ENCODE results near the gene IFI30. TPM values are rescaled to one million over a fixed set of nuclear protein-coding genes. Genes with fewer than 3 reads are reported as not detected.

Gene IFI30
- total RNA-seq (2014; rRNA removed; shearing (Covaris generic)) = 56.0 and 69.6 TPM in 2 replicates

DNA sequence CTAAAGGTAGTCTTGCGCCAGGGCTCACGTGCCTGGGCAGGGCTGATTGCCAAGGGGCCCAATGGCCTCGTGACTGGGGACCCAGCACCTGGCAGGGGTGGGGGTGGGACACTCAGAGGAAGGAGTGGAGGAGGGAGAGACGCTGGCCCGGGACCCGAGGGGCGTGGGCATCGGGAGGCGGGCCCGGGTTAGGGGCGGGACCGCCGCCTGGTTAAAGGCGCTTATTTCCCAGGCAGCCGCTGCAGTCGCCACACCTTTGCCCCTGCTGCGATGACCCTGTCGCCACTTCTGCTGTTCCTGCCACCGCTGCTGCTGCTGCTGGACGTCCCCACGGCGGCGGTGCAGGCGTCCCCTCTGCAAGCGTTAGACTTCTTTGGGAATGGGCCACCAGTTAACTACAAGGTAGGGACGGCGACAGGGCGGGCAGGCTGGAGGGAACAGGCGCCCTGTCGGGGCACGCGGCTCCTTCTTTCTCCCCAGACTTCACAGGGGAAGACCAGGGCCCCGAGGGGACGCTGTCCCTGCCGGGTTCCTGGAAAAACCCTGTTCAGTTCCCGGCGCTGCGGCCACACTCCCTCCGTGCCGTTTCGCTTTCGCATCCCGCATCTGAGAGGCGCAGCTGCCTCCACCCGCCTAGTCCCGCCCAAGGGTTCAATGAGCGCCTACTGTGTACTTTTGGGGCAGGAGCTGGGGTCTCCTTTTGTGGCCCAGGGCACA is at the start of gene IFI30:
Gene IFI30 (plus strand): TSS at position 242 of the 717 bp plus-strand sequence. CDS start 29 bp downstream, at position 271.
- peak; percentile 52 for DNase-seq (ENCODE audit: low read depth)

DNA sequence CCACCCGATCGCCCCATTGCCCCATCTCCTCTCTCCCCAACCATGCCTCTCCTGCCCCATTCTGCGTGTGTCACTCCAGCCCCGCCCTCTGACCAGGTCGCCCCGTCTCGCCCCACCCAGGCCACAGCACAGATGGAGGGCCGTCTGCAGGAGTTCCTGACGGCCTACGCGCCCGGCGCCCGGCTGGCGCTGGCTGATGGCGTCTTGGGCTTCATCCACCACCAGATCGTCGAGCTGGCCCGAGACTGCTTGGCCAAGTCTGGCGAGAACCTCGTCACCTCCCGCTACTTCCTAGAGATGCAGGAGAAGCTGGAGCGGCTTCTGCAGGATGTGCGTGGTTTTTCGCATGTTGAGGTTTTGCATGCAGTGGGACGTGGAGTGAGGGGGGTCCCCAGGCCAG is 49.8 kb upstream of the IFI30 start:
- DNase-seq (ENCODE audit: low read depth) = no peak

DNA sequence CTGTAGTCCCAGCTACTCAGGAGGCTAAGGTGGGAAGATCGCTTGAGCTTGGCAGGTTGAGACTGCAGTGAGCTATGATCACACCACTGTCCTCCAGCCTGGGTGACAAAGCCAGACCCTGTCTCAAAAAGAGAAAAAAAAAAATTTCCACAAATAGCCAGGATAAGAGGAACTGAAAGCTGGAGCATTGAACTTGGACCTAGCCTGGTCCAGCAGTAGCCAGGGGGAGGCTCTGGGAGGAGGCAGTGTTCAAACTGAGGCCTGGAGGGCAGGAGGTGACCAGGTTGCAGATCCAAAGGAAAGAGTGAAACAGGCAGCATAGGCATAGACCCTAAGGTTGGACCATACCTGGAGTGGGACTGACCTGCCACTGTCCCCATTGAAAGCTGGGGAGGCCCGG is 47.5 kb upstream of the IFI30 start:
- DNase-seq (ENCODE audit: low read depth) = no peak

DNA sequence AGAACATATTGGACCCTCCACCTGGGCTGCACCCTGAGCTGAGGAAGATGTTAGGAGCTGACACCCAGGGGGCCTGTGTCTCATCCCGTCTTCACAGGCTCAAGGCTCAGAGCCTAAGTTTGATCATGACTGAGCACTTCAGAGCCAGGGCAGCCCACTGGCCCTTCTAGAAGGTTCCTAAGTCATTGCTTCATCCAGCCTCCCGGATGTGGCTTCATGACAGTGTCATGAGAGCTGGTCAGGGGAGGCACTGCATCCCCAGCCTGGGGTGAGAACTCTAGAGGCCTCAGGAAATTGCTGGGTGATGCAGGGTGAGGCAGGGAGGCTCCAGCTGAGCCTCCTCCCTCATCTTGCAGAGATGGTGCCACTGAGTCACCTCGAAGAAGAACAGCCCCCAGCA is 45.6 kb upstream of the IFI30 start:
- peak; percentile 59 for DNase-seq (ENCODE audit: low read depth)

DNA sequence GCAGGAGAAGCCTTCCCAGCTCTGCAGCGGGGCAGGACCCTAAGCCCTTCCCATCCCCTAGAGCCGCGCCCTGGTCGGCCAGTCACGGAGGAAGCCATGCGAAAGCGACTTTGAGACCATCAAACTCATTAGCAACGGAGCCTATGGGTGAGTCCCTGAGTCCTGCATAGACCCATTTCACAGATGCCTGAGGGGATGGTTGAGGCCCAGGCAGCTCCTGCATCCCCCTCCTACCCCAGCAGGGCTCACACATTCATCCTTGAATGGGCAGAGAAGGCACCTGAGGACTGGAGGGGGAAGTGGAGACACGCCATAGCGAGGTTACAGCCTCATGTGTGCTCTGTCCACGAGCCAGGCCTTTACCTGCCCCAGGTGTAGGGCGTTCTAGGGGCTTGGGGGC is 44.8 kb upstream of the IFI30 start:
- DNase-seq (ENCODE audit: low read depth) = no peak

DNA sequence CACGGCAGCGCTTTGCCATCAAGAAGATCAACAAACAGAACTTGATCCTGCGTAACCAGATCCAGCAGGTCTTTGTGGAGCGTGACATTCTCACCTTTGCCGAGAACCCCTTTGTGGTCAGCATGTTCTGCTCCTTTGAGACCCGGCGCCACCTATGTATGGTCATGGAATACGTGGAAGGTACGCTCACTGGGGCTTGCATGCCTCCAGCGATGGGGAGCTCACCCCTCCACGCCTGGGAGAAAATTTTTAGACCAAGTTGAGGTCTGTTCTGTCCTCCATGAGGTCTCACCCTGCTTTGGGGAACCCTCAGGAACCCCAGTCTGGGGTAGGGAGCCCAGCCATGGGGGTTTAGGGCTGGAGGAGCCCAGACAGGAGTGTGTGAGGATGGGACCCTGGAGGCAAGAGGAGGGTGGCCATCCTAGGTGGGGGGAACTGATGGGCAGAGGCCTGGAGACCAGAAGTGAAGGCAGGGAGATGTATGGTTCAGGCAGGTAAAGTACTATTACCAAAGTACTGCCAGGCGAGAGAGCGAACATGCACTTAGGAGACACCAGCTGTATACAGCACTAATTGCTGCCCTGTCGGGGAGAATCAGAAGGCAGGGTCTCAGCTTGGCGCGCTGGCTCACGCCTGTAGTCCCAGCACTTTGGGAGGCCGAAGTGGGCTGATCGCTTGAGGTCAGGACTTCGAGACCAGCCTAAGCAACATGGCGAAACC is 42.9 kb upstream of the IFI30 start:
- no peak for DNase-seq (ENCODE audit: low read depth)

DNA sequence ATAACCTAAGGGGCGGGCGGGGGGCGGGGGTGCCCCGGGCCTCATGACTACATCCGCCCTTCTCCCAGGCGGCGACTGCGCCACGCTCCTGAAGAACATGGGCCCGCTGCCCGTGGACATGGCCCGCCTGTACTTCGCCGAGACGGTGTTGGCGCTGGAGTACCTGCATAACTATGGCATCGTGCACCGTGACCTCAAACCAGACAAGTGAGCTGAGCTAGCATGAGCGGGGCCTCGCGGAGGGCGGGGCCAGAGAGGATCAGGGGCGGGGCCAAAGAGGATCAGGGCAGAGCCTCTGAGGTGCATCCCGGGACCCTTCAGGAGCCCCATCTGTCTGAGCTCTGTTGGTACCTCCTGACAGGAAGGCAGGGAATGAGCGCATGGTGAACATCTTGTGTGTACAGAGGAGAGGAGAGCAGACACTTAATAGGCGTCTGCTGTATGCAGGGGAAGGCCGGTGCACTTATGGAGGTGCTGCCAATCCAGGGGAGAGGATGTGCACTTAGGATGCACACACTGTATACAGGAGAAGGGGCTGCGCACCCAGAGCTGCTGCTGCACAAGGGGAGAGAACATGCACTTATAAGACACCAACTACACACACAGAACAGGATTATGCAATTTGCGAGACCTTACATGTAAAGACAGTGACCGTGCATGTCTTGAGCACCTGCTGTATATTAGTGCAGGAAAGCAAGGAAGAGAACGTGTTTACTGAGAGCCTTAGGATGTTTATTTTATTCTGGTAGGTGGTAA is 41.6 kb upstream of the IFI30 start:
- DNase-seq (ENCODE audit: low read depth) = no peak

DNA sequence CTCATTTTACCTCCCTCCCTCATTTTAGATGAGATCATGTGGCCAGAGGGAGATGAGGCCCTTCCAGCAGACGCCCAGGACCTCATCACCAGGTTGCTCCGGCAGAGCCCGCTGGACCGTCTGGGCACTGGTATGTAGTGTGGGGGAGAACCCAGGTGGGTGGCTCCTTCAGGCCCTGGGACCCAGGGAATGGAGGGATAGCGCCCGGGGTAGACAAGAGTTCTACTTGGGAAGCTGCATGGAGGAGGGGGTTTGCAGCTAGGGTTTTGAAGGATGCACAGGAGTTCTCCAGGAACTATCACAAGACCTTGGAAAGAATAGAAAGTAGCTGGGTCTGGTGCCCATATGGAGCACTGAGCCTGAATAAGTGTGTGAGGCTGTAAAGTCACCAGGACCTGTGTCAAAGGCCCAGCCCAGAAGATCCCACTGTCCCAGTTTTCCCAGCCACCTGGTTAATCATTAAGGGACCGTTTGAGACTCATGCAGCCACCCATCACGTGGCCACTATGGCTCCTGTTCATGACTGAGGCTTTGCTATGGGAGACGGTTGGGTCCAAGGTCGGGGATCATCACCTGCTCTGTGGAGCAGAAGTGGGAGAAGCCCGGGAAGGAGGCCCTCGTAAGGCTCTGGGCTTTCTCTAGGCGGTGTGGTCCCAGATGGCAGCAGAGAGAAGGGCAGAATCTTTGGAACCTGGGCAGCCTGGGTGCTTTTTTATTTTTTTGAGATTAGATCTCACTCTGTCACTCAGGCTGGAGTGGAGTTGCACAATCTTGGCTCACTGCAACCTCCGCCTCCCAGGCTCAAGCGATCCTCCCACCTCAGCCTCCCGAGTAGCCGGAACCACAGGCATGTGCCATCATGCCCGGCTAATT is 37.7 kb upstream of the IFI30 start:
- no peak for DNase-seq (ENCODE audit: low read depth)

DNA sequence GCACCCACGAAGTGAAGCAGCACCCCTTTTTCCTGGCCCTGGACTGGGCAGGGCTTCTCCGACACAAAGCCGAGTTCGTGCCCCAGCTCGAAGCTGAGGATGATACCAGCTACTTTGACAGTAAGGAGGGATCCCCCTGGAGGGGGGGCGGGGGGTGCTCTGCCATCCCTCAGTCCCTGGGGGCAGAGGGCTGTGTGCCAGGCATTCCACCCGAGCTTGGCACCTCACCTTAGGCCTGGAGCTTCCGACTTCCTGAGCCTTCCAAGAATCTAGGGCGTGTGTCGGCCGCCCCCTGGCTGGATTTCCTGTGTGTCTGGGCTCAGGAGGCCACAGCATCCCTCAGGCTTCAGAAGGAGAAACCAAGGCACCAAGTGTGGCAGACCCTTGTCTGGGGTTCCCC is 36.4 kb upstream of the IFI30 start:
- no peak for DNase-seq (ENCODE audit: low read depth)

DNA sequence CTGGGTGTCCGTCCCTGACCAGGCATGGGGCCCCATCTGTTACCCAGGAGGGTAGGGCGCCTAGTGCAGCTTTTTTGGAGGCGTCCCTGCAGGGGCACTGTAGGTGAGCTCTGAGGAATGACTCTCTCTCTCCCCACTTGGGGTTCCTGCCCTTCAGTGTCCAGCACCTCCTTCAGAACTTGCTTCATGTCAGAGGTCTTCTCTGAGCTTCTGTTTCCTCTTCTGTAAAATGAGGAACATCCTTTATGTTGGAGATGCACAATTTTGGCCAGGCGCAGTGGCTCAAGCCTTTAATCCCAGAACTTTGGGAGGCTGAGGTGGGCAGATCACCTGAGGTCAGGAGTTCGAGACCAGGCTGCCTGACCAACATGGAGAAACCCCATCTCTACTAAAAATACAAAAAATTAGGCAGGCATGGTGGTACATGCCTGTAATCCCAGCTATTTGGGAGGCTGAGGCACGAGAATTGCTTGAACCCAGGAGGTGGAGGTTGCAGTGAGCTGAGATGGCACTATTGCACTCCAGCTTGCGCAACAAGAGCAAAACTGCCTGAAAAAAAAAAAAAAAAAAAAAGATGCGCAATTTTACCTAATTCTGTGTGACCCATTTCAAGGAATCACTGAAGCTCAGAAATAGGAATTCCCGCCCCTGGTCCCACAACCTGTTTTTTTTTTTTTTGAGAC is 35.8 kb upstream of the IFI30 start:
- DNase-seq (ENCODE audit: low read depth) = no peak

DNA sequence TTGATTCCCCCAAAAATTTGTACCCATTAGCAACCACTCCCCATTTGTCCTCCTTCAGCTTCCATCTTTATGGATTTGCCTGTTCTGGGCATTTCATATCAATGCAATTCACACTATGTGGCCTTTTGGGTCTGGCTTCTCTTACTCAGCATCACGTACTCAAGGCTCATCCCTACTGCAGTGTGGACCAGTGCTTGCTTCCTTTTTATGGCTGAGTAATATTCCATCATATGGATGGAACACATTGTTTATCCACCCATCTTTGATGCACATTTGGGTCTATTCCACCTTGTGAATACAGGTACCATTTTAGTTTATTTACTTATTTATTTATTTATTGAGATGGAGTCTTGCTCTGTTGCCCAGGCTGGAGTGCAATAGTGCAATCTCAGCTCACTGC is 33.1 kb upstream of the IFI30 start:
- no peak for DNase-seq (ENCODE audit: low read depth)

DNA sequence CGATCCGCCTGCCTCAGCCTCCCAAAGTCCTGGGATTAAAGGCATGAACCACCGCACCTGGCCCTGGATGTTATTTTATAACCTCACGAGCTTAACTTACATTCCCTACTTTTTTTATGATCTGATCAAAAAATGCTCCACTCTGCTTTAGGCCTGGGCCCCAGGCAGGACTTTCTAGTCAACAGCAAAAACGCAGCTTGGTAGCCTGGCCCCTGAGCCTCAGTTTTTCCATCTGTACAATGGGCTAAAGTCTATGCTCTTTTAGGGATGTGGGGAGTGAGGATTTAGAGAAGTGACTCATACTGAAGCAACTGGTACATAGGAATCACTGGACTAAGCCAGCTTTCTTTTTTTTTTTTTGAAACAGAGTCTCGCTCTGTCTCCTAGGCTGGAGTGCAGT is 32.6 kb upstream of the IFI30 start:
- no peak for DNase-seq (ENCODE audit: low read depth)

DNA sequence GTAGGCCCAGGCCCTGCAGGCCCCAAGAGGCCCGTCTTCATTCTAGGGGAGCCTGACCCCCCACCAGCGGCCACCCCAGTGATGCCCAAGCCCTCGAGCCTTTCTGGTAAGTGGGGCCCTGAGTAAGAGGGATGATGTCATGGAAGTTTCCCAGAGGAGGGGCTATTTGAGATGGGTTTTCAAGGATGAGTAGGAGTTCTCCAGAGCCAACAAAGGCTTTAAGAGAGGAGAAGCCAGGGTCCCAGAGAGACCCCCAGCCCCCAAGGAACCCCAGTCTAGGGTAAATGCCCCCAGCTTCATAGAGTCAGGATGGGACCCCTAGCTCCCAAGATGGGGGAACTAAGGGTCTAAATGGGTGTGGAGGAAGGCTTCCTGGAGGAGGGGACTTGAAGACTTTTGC is 29.7 kb upstream of the IFI30 start:
- DNase-seq (ENCODE audit: low read depth) = no peak

DNA sequence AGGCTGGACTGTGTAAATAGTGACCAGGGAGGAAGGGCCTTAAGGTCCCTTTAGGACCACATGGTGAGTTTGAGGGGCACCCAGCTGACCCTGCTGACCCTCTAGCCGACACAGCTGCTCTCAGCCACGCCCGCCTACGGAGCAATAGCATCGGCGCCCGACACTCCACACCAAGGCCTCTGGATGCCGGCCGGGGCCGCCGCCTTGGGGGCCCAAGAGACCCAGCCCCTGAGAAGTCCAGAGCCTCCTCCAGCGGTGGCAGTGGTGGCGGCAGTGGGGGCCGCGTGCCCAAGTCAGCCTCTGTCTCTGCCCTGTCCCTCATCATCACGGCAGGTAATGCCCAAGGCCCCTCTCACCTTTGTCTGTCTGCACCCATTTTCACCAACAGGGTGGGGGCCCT is 29.3 kb upstream of the IFI30 start:
- no peak for DNase-seq (ENCODE audit: low read depth)

DNA sequence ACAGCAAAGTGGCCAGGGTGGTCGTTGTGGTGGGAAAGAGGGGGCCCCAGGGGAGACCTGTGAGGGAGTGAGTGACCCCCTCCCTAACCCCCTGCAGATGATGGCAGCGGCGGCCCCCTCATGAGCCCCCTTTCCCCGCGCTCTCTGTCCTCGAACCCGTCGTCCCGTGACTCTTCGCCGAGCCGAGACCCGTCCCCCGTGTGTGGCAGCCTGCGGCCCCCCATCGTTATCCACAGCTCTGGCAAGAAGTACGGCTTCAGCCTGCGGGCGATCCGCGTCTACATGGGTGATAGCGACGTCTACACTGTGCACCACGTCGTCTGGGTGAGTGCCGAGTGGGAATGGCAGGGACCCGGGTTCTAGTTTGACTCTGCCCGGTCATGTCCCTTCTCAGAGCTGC is 28.7 kb upstream of the IFI30 start:
- DNase-seq (ENCODE audit: low read depth) = no peak

DNA sequence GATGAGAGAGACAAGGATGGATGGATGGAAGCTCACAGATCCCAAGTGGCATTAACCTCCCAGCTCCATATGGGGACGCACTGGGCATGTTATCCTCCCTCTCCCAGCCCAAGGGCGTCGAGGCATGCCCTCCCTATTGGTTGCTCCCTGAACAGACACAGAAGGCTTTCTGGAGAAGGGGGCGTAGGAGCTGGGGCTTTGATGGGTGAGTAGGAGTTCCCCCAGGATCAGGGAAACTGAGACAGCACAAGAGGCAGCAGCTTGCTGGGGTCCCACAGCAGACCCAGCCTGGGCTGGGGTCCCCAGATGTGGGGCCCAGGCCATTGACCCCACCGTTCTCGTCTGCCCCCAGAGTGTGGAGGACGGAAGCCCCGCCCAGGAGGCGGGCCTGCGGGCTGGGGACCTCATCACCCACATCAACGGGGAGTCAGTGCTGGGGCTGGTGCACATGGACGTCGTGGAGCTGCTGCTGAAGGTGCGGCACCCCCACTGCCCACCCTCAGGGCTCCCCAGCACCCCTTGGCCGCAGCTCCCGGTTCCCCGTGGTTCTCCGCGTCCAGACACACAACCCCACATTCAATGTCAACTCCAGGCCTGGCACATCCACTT is 28.1 kb upstream of the IFI30 start:
- no peak for DNase-seq (ENCODE audit: low read depth)

DNA sequence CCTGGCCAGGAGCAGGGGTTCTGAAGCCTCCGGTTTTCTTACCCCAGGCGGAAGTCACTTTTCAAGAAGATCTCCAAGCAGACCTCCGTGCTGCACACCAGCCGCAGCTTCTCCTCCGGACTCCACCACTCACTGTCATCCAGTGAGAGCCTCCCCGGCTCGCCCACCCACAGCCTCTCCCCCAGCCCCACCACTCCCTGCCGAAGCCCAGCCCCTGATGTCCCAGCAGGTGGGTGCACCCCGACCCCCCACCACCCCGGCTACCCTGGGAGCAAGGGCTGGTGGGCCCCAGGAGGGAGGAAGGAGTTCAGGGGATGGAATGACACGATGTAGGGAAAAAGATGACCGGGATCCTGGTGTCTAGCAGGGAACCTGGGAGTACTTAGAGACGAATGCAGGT is 26.2 kb upstream of the IFI30 start:
- no peak for DNase-seq (ENCODE audit: low read depth)

DNA sequence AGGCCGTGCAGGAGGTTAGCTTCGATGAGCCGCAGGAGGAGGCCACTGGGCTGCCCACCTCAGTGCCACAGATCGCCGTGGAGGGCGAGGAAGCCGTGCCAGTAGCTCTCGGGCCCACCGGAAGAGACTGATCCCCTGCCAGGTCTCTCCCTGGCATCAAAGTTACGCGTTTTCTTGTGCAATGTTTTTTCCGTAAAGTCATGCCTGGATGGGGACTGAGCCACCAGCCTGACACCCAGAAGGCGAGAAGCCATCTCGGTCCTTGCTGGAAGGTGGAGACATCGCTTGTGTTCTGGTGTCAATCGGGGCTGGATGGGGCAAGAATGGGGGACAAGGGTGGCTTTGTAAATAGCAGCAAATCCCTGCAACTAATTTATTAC is 24.0 kb upstream of the IFI30 start:
- DNase-seq (ENCODE audit: low read depth) = no peak

DNA sequence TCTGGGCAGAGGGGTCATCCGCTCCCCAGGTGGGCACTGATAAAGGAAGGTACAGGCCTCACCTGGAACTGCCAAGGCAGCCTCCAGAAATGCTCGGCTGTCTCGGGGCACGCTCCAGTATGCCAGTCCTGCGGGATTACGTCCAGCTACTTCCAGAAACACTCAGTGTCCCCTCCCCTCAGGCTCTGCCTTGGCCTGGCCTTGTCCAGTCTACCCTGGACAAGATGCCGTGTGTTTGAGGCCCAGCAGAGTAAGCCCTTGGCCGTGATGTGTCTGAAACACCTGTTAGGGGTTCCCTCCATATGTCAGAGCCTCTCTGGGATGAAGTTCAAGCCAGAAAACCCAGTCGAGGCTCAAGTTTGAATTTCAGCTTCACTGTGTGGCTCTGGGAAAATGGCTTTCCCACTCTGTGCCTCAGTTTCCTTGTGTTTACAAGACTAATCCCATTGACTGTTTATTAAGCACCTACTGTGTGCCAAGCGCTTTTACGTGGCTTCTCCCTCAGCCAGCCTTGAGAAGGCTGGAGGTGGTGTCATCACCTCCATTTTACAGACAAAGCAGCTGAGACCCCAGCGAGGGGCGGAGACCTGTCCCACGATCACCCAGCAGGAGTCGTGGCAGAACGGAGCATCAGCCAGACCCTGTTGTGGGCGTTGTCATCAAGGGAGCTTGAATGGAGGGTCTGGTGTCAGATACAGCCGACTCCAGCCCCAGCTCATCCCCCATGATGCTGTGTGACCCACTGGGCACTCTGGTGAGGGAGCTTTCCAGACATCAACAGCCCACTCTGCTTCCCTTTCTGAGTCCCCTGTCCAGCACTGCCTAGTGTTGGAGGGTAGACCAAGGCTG is 22.6 kb upstream of the IFI30 start:
- DNase-seq (ENCODE audit: low read depth) = no peak

DNA sequence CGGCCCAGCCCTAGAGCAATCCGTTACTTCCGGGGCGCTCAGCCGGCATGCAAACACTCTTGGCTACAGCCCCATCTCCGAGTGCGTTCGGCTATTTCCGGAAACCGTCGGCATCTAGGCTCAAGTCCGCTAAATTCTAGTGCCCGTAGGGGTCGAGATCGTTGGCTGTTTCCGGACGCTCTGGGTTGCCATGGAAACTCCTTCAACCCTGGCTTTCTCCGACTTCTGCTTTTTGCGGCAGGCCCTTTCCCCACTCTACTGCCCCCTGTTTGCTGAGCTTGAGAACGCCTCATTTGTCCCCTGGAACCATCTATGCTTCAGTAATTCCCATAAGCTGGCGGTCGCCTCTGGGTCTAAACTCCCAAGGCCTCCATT is 21.2 kb upstream of the IFI30 start:
- peak; percentile 97 for DNase-seq (ENCODE audit: low read depth)
